Activated CD4-positive, alpha-beta T cell treated with anti-CD3 and anti-CD28 coated beads, Interleukin-2, amount 50 U/mL, for 24 hours (primary cell): ENCODE measurements around the gene MAPK12.

Source experiments
- DNase-seq, 2 donors: peaks; one replicate each; pipeline ENCODE4 v3.0.0-alpha.2; 2020; ENCODE audit warnings: low read depth in 1 of 2, low spot score in 1 of 2

MAPK12 gene

GRCh38 chr22:50269573-50269969 is 8.1 kb upstream of the MAPK12 start:
- DNase-seq, result no peak

- no peak for DNase-seq
These were observed 7.2 kb upstream of the MAPK12 start for GRCh38 chr22:50268655-50269113.

DNA sequence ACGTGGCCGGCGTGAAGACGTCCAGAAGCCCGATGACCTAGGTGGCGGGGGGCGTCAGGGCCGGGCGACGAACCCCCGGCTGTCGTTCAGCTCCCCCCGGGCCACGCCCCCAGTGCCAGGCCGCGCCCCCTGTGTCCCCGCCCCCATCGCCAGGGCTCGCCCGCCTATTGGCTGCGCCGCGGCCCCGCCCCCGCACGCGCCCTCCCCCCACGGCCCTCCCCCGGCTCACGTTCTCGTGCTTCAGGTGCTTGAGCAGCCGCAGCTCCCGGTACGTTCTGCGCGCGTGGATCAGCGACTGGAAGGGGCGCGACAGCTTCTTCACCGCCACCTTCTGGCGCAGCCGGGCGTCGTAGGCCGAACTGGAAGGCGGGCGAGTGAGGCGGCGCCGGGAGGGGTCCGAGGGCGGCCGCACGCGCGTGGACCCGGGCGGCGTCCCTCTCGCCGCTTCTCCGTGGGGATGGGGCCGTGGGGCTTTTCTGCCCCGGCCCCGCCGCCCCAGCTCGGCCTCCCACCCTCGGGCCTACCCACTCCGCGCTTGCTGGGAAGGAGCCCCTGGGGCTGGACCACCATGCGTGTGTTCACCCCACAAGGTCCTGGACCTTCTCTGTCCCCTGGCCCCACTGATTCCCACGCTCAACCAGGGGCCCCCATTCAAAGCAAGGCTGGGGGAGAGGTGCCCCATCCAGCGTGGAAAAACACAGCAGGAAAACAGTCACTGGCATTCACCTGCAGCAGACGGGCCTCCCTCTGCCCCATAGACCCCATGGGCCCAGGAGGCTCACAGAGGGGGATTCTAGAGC is 6.3 kb upstream of the MAPK12 start:
- DNase-seq, result peak in 1 of 2 donors; percentile 29

DNA sequence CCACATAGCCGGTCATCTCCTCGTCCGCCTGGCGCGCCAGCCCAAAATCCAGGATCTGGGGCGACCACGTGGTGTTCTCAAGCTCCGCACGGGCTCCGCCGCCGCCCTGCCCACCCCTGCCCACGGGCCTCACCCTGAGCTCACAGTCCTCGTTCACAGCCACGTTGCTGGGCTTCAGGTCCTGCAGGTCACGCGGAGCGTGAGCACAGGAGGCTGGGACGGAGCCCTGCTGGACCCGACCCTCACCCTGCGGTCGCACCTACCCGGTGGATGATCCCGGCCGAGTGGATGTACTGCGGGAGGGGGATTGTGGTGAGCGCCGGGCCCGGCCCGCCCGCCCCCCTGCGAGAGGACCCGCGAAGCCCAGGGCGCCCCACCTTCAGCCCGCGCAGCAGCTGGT is 5.5 kb upstream of the MAPK12 start:
- DNase-seq, result no peak

- no peak for DNase-seq
These were observed 3.6 kb upstream of the MAPK12 start for GRCh38 chr22:50264946-50265669.

DNA sequence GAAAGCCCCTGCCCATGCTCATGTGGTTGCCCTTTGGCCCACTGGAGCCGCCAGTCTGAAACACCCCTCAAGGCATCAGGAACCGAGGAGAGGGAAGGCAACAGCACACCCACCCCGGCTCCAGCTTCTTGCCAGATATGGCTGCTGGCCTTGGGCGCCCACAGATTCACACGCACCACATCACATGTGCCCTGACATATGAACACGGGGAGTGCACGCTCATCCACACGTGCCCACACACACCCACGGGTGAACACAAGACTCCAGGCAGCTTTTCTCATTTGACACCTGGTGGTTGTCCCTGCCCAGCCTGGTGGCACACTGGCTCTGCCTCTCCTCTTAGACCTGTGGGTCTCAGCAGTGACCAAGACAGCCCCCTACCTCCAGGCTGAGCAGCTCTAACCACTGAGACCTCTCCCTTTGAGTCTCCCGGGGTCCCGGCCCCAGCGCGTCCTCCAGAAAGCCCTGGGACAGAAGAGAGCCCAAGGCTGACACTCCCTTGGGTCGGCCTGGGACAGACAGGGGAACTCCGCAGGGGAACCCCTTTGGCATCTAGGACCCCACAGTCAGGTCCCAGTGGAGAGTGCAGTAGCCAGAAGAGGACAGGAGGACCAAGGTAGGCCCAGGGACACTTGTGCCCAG is 2.7 kb upstream of the MAPK12 start:
- no peak for DNase-seq

GRCh38 chr22:50262973-50263617 is 1.6 kb upstream of the MAPK12 start:
- DNase-seq, result no peak

GRCh38 chr22:50262460-50262911 is 1.0 kb upstream of the MAPK12 start:
- no peak for DNase-seq

GRCh38 chr22:50260801-50261614 is 475 bp downstream of the MAPK12 start:
- no peak for DNase-seq

GRCh38 chr22:50260434-50260800 is 1.1 kb downstream of the MAPK12 start:
- no peak for DNase-seq

- no peak for DNase-seq
These were observed 2.2 kb downstream of the MAPK12 start for GRCh38 chr22:50259302-50259701.

- DNase-seq, result no peak
These were observed 2.9 kb downstream of the MAPK12 start for GRCh38 chr22:50258361-50259292.

- DNase-seq, result no peak
These were observed 3.8 kb downstream of the MAPK12 start for GRCh38 chr22:50257451-50258360.

DNA sequence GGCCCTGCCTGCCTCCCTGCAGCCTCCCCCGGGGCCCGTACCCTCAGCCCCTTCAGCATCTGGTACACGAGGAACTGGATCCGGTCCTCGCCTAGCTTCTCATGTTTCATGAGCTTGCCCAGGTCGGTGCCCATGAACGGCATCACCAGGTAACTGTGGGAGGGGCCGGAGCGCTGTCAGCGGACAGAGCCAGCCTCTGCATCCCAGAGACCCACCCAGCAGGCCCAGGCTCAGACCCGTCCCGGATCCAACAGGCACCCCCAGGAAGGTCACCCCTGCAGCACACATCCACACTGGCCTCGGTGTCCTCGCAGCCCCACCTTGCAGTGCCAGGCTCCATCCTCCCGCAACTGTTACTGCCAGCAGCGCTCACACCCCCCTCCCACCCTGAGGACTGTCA is 4.4 kb downstream of the MAPK12 start:
- no peak for DNase-seq

GRCh38 chr22:50256258-50256862 is 5.1 kb downstream of the MAPK12 start:
- DNase-seq, result no peak

DNA sequence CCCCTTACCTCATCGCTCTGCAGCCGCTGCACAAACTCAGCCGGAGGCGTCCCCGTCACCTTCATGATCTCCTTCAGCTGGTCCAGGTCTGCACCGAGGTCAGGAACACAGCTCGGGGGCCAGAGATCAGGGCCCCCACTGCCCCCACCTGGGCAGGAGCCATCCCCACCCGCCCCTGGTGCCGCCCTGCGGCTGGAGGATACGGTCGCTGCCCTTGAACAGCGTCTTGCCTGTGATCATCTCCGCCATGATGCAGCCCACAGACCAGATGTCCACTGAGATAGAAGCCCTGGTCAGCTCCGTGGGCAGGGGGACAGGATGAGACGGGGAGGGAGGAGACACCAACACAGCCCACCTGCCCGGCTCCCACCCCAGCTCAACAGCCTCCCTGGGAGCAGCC is 5.9 kb downstream of the MAPK12 start:
- DNase-seq, result no peak

- DNase-seq, result no peak
These were observed 6.4 kb downstream of the MAPK12 start for GRCh38 chr22:50255099-50255498.

GRCh38 chr22:50253941-50254340 is 7.5 kb downstream of the MAPK12 start:
- no peak for DNase-seq
